Endothelial cell of umbilical vein (primary cell): ENCODE results near the gene INPP4B. TPM values are rescaled to one million over a fixed set of nuclear protein-coding genes. Genes with fewer than 3 reads are reported as not detected.

Experiments
- BruUV-seq: library from RNA; stranded (reverse); fragments of 400-500 nt; replicated peaks from 2 replicates; lab custom pipeline; 2021; lab: Mats Ljungman, UMichigan
- CTCF ChIA-PET: fragments of 300-600, 350-600 bp; sonication (Branson Sonifier 250); formaldehyde crosslinking; loops from one replicate; lab custom pipeline; 2021; ENCODE audit warnings: antibody characterized with exemption, inconsistent platforms; lab: Charles Lee
- POLR2A ChIA-PET: fragments of 300-600, 350-600 bp; sonication (Branson Sonifier 250); formaldehyde crosslinking; loops from one replicate; lab custom pipeline; 2021; ENCODE audit warnings: antibody characterized with exemption, inconsistent platforms; lab: Charles Lee
- DNase-seq: peaks from one replicate; pipeline ENCODE4 v3.0.0-alpha.2; 2011; ENCODE audit warnings: low read depth, low spot score
- FAIRE-seq: peaks from 2 replicates; lab custom pipeline; 2011; peaks lifted over from hg19 to GRCh38; lab: Jason Lieb, UNC
- H2AFZ ChIP-seq: 2 replicates; pipeline ENCODE4 v1.6.0; 2012; ENCODE audit warnings: low read depth, low read length, control low read depth, inconsistent platforms
- H3K27ac ChIP-seq: 2 replicates; pipeline ENCODE4 v1.5.1; 2011; ENCODE audit warnings: low read depth, mild to moderate bottlenecking, control low read depth, low read length, moderate library complexity; ENCODE audit not compliant: insufficient read depth
- H3K27me3 ChIP-seq, 2 experiments: 2 replicates each; pipeline versions ENCODE4 v1.6.0 to v1.6.1; 2011; ENCODE audit warnings: low read length in 2 of 2, mixed read lengths in 1 of 2; ENCODE audit not compliant: control insufficient read depth in 2 of 2, insufficient read depth in 2 of 2
- H3K36me3 ChIP-seq, 2 experiments: 2 replicates in 1 of 2; 3 replicates in 1 of 2; pipeline ENCODE4 v1.5.1; 2011; ENCODE audit warnings: low read length in 2 of 2, mild to moderate bottlenecking in 1 of 2, moderate library complexity in 1 of 2; ENCODE audit not compliant: control insufficient read depth in 2 of 2, insufficient read depth in 2 of 2; ENCODE audit errors: extremely low read depth in 1 of 2
- H3K4me1 ChIP-seq: 3 replicates; pipeline ENCODE4 v1.5.1; 2011; ENCODE audit warnings: mild to moderate bottlenecking, low read length; ENCODE audit not compliant: control insufficient read depth, insufficient read depth; ENCODE audit errors: extremely low read depth
- H3K4me2 ChIP-seq: 2 replicates; pipeline ENCODE4 v1.6.1; 2011; ENCODE audit warnings: low read length, control low read depth, mixed read lengths; ENCODE audit not compliant: insufficient read depth
- H3K4me3 ChIP-seq, 3 experiments: fragments of 200-600 bp in 1 of 3; sonication (generic), shearing (Covaris generic) in 1 of 3; replicated peaks in 1 of 3; 2 replicates each; pipeline ENCODE4 v1.5.1; 2011 to 2016; ENCODE audit warnings: control low read depth in 3 of 3, low read length in 3 of 3, mild to moderate bottlenecking in 2 of 3, inconsistent platforms in 1 of 3, low read depth in 1 of 3, moderate library complexity in 1 of 3; ENCODE audit not compliant: insufficient read depth in 1 of 3
- H3K79me2 ChIP-seq: 2 replicates; pipeline ENCODE4 v1.6.0; 2012; ENCODE audit warnings: low read length, inconsistent platforms; ENCODE audit not compliant: control insufficient read depth, insufficient read depth
- H3K9ac ChIP-seq: replicated peaks from 2 replicates; pipeline ENCODE3; 2011; ENCODE audit warnings: low read length, control low read depth; ENCODE audit not compliant: insufficient read depth; ENCODE audit errors: extremely low read depth
- H3K9me1 ChIP-seq: replicated peaks from 3 replicates; pipeline ENCODE4 v1.6.0; 2011; ENCODE audit warnings: mild to moderate bottlenecking, low read length; ENCODE audit not compliant: control insufficient read depth, insufficient read depth; ENCODE audit errors: extremely low read depth
- H3K9me3 ChIP-seq: replicated peaks from 2 replicates; pipeline ENCODE4 v1.5.1; 2012; ENCODE audit warnings: low read length, inconsistent platforms; ENCODE audit not compliant: control insufficient read depth, insufficient read depth
- H4K20me1 ChIP-seq: replicated peaks from 2 replicates; pipeline ENCODE3; 2011; ENCODE audit warnings: mild to moderate bottlenecking, low read length; ENCODE audit not compliant: control insufficient read depth, insufficient read depth; ENCODE audit errors: extremely low read depth
- CTCF ChIP-seq, 2 donors: IDR thresholded peaks; 1 replicate in 1 of 2; 2 replicates in 1 of 2; pipeline ENCODE4 v1.5.1; 2011; ENCODE audit warnings: low read length in 2 of 2, mild to moderate bottlenecking in 2 of 2, moderate library complexity in 2 of 2, control low read depth in 1 of 2, inconsistent platforms in 1 of 2, low read depth in 1 of 2; ENCODE audit not compliant: insufficient read depth in 1 of 2; ENCODE audit errors: extremely low read depth in 1 of 2
- EZH2 ChIP-seq: IDR thresholded peaks from 2 replicates; pipeline ENCODE4 v1.6.1; 2012; ENCODE audit warnings: borderline replicate concordance, low read depth, mild to moderate bottlenecking, moderate library complexity, low read length, inconsistent platforms; ENCODE audit not compliant: severe bottlenecking
- FOS ChIP-seq: IDR thresholded peaks from 2 replicates; pipeline ENCODE4 v1.6.1; 2011; ENCODE audit warnings: mild to moderate bottlenecking, low read length, moderate library complexity, borderline replicate concordance; ENCODE audit not compliant: insufficient read depth
- GATA2 ChIP-seq: IDR thresholded peaks from 2 replicates; pipeline ENCODE4 v1.7.0; 2011; ENCODE audit warnings: low read depth, mild to moderate bottlenecking, moderate library complexity, mixed read lengths, low read length; ENCODE audit not compliant: insufficient read length, insufficient read depth
- JUN ChIP-seq: IDR thresholded peaks from 2 replicates; pipeline ENCODE4 v1.6.1; 2011; ENCODE audit warnings: borderline replicate concordance, low read depth; ENCODE audit not compliant: insufficient read length, insufficient read depth
- MAX ChIP-seq: IDR thresholded peaks from 2 replicates; pipeline ENCODE4 v1.6.1; 2011; ENCODE audit not compliant: insufficient read depth, insufficient read length
- MYC ChIP-seq: IDR thresholded peaks from one replicate; pipeline ENCODE4 v1.6.1; 2011; ENCODE audit warnings: mild to moderate bottlenecking, low read depth, low read length
- POLR2A ChIP-seq: IDR thresholded peaks from 2 replicates; pipeline ENCODE4 v1.6.1; 2012; ENCODE audit warnings: low read depth, mild to moderate bottlenecking, control low read depth, low read length
- POLR2AphosphoS5 ChIP-seq: IDR thresholded peaks from 2 replicates; pipeline ENCODE4 v1.6.1; 2012; ENCODE audit warnings: low read depth, mild to moderate bottlenecking, control low read depth, low read length, moderate library complexity; ENCODE audit not compliant: insufficient read depth
- dilution Hi-C: fragments of 300-500 bp; cut with MboI; formaldehyde crosslinking; loops from one replicate; pipeline ENCODE4 v1.15.0; 2019; ENCODE audit warnings: low sequenced_read_pairs; ENCODE audit not compliant: extremely low pct_ligation_motif_present
- intact Hi-C: fragments of 100-400 bp; cut with micrococcal nuclease; formaldehyde crosslinking; loops from one replicate; pipeline ENCODE4 v1.10.0; 2022
- polyA plus RNA-seq, 4 experiments: library from polyadenylated mRNA; depleted of rRNA in 3 of 4; stranded (reverse) in 3 of 4; unstranded in 1 of 4; fragments of >200 nt; gene quantifications; 2 replicates each; pipeline versions ENCODE4 v1.2.1 to v1.2.3, GENCODE V29; 2011 to 2012; ENCODE audit warnings: missing spikeins in 1 of 4
- total RNA-seq: library from RNA; stranded (reverse); gene quantifications from 2 replicates; pipeline ENCODE4 v1.2.3, GENCODE V29; 2021

INPP4B gene
- total and polyA plus RNA-seq, 2 donors (not counting 3 experiments of a cell fraction or from before 2014, with no cell fraction given), result 0.41 to 3.1 TPM

- H3K4me3 ChIP-seq, result no peak overlapping the region
- intact Hi-C loops (no loop called here), dilution Hi-C loops (no loop called here)
- POLR2A ChIA-PET, result no interaction called here
- H3K9ac ChIP-seq, result no peak overlapping the region
- no peak for DNase-seq
- no peak overlapping the region for H3K4me2 ChIP-seq
- no peaks in the 10 kb centered on the region for H3K79me2 ChIP-seq
- no peaks in the 10 kb centered on the region for H3K9me1 ChIP-seq
- H3K9me3 ChIP-seq, result no peaks in the 10 kb centered on the region
- H3K36me3 ChIP-seq, result no peaks in the 10 kb centered on the region
- BruUV-seq, result no TSS peak
- H4K20me1 ChIP-seq, result no peaks in the 10 kb centered on the region
- FAIRE-seq, result no peak
- H3K27me3 ChIP-seq, result peaks cover 0 to 2% of the 10 kb centered on the region in 2 experiments
- TF ChIP-seq JUN (no peak), GATA2 (no peak), MYC (no peak), POLR2A (no peak), MAX (no peak), CTCF (IDR thresholded peaks at IDR 0.05; ENCODE audit: extremely low read depth in 1 of 2, insufficient read depth in 1 of 2, low read depth in 1 of 2, low read length in 2 of 2) (no peak), FOS (no peak), EZH2 (no peak), POLR2AphosphoS5 (no peak)
- no peak overlapping the region for H3K27ac ChIP-seq
- CTCF ChIA-PET, result no interaction called here
- no peak overlapping the region for H2AFZ ChIP-seq
- H3K4me1 ChIP-seq, result no peaks in the 10 kb centered on the region
These were observed 289.4 kb downstream of the INPP4B start for GRCh38 chr4:142556570-142557238.
